Measurements from ENCODE around the gene RAB36. TPM values are rescaled to one million over a fixed set of nuclear protein-coding genes. Genes with fewer than 3 reads are reported as not detected.

RAB36 gene
- total RNA-seq, 1 donor from 2014 or later, result 0.26 TPM

- no peaks in the 10 kb centered on the region for H3K27me3 ChIP-seq (ENCODE audit: control insufficient read depth, insufficient read depth, low read length)
- DNase-seq (ENCODE audit: low read depth) (no peak), FAIRE-seq (no peak)
- peaks cover 3% of the 10 kb centered on the region for H3K36me3 ChIP-seq (ENCODE audit: control insufficient read depth, insufficient read depth, low read length)
- H3K4me3 ChIP-seq (ENCODE audit: low read depth, low read length), result no peak overlapping the region
- TF ChIP-seq CTCF (IDR thresholded peaks at IDR 0.05; ENCODE audit: insufficient read depth, low read length, severe bottlenecking), result no peak
Measured at GRCh38 chr22:23213022-23213555, 67.8 kb downstream of the RAB36 start.

- FAIRE-seq (no peak), DNase-seq (ENCODE audit: low read depth) (no peak)
- no peaks in the 10 kb centered on the region for H3K27me3 ChIP-seq (ENCODE audit: control insufficient read depth, insufficient read depth, low read length)
- H3K4me3 ChIP-seq (ENCODE audit: low read depth, low read length), result no peak overlapping the region
- TF ChIP-seq CTCF (IDR thresholded peaks at IDR 0.05; ENCODE audit: insufficient read depth, low read length, severe bottlenecking), result no peak
- H3K36me3 ChIP-seq (ENCODE audit: control insufficient read depth, insufficient read depth, low read length), result peaks cover 3% of the 10 kb centered on the region
Measured at GRCh38 chr22:23213581-23214334, 68.5 kb downstream of the RAB36 start.

Other genes starting within 250 kb of the RAB36 start
- gene GNAZ, start 75.0 kb upstream of the RAB36 start, total RNA-seq, result under 0.01 TPM in 2 replicates
- gene RSPH14, start 3.5 kb upstream of the RAB36 start, total RNA-seq, result not detected in 2 replicates
- 114 and 118 TPM in 2 replicates for gene BCR, start 35.0 kb downstream of the RAB36 start, total RNA-seq